NCI-H2171 (cell line): ENCODE measurements around the gene SMC5.
"Not testable (repeated sequence)": the region's sequence is repeated elsewhere in the genome, so short reads cannot be mapped to it uniquely, and the experiment has no call there.

ENCODE experiments used
- DNase-seq: peaks from one replicate; lab custom pipeline; 2025; lab: John Stamatoyannopoulos, UW

Gene SMC5

DNA sequence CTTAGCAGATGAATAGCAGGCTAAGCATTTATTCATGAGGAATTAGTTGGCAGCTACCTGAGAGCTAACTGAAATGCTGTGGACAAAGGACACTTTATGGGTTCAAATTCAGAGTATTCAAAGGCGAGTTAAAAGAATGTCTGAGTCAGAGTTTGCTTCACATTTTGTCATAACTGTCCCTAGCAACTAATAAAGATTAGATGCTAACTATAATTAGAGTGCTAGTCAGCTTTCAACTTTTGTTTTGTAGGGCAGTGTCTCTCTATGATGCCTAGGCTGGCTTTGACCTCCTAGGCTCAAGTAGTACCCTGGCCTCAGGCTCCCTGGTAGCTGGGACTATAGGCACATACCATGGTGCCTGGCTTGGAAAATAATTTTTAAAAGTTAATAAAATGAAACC is 4.6 kb downstream of the SMC5 start:
- DNase-seq = no peak

DNA sequence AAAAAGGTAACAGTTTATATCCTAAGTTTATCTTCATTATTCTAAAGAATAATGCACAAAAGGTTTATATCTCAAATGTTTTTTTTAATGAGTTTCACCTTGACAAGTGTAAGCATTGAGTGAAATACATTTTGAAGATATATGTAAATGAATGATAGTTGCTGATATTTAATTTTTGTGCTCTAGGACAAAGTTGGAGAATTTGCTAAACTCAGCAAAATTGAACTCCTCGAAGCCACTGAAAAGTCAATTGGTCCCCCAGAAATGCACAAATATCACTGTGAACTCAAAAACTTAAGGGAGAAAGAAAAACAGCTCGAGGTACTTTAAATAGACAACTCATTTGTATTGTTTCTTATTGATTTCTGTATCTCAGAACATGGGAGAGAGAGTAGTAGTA is 19.5 kb downstream of the SMC5 start:
- no peak for DNase-seq

DNA sequence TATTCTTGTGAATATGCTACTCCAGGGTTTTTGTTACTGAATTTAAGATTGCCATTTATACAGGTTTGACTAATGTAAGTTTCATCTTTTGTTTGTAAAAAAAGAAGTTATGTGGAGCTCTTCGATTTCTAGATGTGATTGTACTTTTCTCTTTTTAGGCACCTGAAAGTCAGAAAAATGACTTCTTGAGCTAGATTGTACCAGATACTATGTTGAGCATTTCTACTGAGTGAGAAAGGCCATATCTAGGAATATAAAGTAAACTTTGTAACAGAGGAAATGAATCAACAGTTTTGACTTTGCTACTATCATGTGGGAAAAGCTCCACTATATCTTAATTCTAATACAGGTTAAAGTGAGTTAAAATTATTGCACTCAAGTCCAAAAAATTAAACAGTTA is 25.1 kb downstream of the SMC5 start:
- no peak for DNase-seq

DNA sequence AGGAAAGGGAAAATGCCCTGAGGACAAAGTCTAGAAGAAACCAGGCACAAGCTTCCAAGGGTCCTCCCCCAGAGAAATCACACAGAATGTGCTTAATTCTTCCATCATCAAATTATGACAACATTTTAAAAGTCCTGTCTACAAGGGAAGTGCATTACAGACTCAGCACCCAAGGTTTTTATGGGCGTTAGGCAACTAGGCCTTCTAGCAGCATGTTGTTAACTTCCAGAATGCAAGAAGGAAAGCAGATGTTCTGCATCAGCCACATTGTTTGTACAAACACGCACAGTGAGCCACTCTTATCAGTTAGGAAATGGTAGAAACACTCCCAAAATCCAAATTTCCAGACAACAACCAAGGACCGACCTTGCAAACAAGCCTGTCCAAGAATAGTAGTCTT is 26.5 kb downstream of the SMC5 start:
- no peak for DNase-seq

- no peak for DNase-seq
Measured at GRCh38 chr9:70285981-70286598, 27.3 kb downstream of the SMC5 start.

DNA sequence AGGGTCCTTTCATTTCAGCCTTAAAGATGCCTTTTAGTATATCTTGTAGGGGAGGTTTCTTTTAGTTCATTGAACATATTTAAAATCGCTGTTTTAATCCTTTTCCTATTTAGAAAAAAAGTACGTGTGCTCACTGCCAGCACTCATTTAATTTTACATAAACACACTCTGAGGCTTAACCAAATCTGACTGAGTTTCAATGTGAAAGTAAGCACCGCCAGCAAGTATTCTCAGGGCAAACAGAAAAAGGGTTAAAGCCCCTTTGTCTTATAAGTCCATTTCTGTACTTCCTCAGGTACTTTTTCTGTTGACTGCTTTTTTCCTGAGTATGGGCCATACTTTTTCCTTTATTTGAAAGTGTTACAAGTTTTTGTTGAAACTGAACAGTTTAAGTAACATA is 31.8 kb downstream of the SMC5 start:
- DNase-seq = no peak

DNA sequence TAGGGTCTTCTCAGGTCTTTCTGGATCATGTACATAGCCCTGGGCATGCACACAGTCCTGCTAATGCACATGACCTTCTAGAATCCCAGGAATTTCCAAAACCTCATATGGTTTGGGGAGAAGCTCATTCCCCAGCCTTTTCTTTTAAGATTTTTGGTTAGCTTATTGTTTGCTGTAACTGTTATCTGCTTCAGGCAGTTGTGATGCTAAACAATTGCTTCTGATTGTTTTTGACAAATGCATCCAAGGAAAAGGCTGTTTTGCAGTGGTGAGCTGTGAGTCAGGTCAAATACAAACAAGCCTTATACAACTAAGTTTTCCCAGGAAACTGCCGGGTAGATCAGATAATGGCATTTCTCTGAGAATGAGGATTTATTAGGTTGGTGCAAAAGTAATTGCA is 32.7 kb downstream of the SMC5 start:
- DNase-seq = no peak

GRCh38 chr9:70292253-70292652 is 33.5 kb downstream of the SMC5 start:
- DNase-seq = no peak

DNA sequence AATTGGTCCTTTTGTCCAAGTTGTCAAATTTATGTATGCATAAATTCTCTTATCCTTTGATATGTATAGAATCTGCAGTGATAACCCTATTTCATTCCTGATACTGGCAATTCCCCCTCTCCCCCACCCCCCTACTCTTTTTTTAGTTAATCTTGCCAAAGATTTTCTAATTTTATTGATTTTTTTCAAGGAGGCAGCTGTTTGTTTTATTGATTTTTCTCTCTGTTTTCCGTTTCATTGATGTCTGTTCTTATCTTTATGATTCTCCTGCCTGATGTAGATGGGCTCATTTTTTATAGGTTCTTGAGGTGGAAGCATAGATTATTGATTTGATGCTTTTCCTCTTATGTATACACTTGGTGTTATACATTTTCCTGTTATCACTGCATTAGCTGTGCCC is 34.4 kb downstream of the SMC5 start:
- DNase-seq = no peak

- DNase-seq = no peak
Measured at GRCh38 chr9:70297141-70297540, 38.4 kb downstream of the SMC5 start.

GRCh38 chr9:70298245-70298771 is 39.5 kb downstream of the SMC5 start:
- no peak for DNase-seq

GRCh38 chr9:70303268-70303667 is 44.5 kb downstream of the SMC5 start:
- no peak for DNase-seq

GRCh38 chr9:70304810-70305209 is 46.0 kb downstream of the SMC5 start:
- DNase-seq = no peak

DNA sequence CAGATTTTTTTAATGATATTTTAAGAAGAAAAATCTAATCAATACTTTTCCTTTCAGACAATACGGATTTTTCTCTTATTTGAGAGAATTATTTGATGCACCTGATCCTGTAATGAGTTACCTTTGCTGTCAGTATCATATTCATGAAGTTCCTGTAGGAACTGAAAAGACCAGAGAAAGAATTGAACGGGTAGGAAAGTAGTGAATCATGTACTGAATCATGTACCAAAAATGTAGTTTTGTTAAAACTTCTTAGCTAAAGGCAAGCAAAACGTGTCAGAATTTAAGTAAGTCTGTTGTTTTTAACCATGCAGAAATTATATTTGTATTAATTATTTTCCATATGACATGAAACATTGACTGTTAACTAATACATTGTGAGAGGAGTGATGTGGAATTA is 56.6 kb downstream of the SMC5 start:
- DNase-seq = no peak

GRCh38 chr9:70318002-70318401 is 59.2 kb downstream of the SMC5 start:
- no peak for DNase-seq

- DNase-seq = no peak
Measured at GRCh38 chr9:70322096-70322495, 63.3 kb downstream of the SMC5 start.

- DNase-seq = no peak
Measured at GRCh38 chr9:70324963-70325362, 66.2 kb downstream of the SMC5 start.

GRCh38 chr9:70328625-70329024 is 69.8 kb downstream of the SMC5 start:
- not testable (repeated sequence) for DNase-seq

DNA sequence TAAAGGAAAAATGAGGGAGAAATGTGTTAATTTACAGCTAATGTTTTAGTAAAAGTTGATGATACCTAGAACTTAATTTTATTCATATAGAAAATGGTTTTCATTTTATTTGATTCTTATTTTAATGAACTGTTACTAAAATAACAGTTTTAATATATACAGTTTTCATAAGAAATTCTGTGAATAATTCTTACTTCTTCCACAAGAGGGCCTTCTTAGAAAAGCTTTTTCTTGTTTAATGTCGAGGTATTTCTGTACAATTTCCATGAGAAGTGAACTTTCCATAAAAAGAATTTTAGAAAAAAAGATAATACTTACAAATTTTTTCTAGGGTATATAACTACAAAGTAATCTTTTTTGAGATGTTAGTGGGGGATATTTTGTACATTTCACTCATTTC is 81.8 kb downstream of the SMC5 start:
- peak; percentile 14 for DNase-seq

DNA sequence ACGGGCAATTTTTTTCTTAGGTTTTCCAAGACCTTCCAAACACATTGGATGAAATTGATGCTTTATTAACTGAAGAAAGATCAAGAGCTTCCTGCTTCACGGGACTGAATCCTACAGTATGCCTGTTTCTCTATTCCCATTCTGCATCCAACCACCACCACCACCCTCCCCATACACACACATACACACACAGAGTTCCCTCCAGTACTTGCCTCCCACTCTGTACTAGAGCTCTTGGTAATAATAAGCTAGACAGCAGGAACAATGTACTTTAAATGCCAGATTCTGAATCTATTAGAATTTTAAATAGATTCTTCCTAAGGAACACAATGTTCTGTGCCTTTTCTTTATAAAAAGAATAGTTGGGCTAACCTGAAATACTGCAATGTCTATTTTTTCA is 88.3 kb downstream of the SMC5 start:
- no peak for DNase-seq

GRCh38 chr9:70352356-70352755 is 93.6 kb downstream of the SMC5 start:
- no peak for DNase-seq

DNA sequence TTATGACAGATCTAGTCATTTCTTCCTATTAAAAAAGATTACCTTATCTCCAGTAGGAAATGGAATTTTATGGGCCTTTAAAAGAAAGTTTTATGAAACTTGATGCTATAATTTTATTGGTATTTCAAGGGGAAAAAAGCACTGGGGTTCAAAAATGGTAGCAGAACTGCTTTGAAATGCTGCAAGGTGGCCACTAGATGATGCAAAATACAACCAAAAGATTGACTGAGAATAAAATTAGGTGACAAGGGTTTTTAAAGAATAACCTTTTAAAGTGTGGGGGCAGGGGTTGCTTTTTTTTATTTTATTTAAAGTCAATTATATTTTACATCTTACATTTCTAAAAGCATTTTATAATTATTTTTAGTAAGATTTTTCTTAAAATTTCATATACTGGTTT is 94.0 kb downstream of the SMC5 start:
- no peak for DNase-seq

DNA sequence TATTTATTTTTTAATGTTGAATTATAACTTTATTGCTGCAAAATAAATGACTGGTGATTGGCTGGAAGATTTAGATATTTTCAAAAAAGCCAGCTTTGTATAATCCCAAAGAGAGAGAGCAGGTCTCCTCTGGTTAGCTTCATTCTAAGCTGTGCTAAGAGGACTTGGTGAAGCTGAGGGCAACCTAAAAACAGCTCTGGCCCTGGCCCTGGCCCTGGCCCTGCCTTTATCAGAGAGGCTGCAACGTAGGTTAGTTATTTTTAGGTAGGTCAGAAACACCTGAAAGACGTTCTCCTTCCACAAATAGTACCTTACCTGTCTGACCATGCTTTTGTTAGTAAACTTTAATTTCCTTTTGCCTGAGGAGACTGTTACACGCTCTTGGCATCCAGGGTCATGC is 97.0 kb downstream of the SMC5 start:
- DNase-seq = no peak

GRCh38 chr9:70362952-70363351 is 104.2 kb downstream of the SMC5 start:
- DNase-seq = no peak

GRCh38 chr9:70363760-70364159 is 105.0 kb downstream of the SMC5 start:
- no peak for DNase-seq
